ENCODE measurements around the gene MR1.

MR1 gene

GRCh38 chr1:181088079-181089016, 54.6 kb downstream of the MR1 start, which contains the start of gene IER5:
TSS of gene IER5 (plus strand) at chr1:181088700. CDS start at chr1:181088903, 203 bp downstream.
- Histone ChIP-seq H3K4me3 (ENCODE audit: low read depth, low read length) (peak within 1 kb of the TSS; percentile 60), H3K36me3 (peaks cover 31% of the 10 kb centered on the region), H3K27me3 (ENCODE audit: insufficient read depth, low read depth, severe bottlenecking) (no peaks in the 10 kb centered on the region), H3K9me3 (ENCODE audit: severe bottlenecking) (no peaks in the 10 kb centered on the region), H3K27ac (peak within 1 kb of the TSS; percentile 42; the same call in 1 of the 2 replicates)
- no peak for TF ChIP-seq CTCF (IDR thresholded peaks at IDR 0.05; ENCODE audit: low read depth, low read length)
- peak; percentile 85 for DNase-seq

GRCh38 chr1:181089017-181089675, 55.4 kb downstream of the MR1 start:
- peak overlapping the region; percentile 60 for H3K4me3 ChIP-seq (ENCODE audit: low read depth, low read length)
- no peak for TF ChIP-seq CTCF (IDR thresholded peaks at IDR 0.05; ENCODE audit: low read depth, low read length)
- no peak overlapping the region for H3K27ac ChIP-seq
- H3K9me3 ChIP-seq (ENCODE audit: severe bottlenecking) = no peaks in the 10 kb centered on the region
- no peak for DNase-seq
- peaks cover 31% of the 10 kb centered on the region for H3K36me3 ChIP-seq
- H3K27me3 ChIP-seq (ENCODE audit: insufficient read depth, low read depth, severe bottlenecking) = no peaks in the 10 kb centered on the region

GRCh38 chr1:181089676-181090544, 56.1 kb downstream of the MR1 start:
- Histone ChIP-seq H3K27me3 (ENCODE audit: insufficient read depth, low read depth, severe bottlenecking) (no peaks in the 10 kb centered on the region), H3K36me3 (peaks cover 31% of the 10 kb centered on the region), H3K9me3 (ENCODE audit: severe bottlenecking) (no peaks in the 10 kb centered on the region), H3K27ac (no peak overlapping the region; the same call in 1 of the 2 replicates), H3K4me3 (ENCODE audit: low read depth, low read length) (peak overlapping the region; percentile 60)
- no peak for TF ChIP-seq CTCF (IDR thresholded peaks at IDR 0.05; ENCODE audit: low read depth, low read length)
- DNase-seq = no peak

GRCh38 chr1:181090641-181091126, 56.9 kb downstream of the MR1 start:
- peak overlapping the region; percentile 60 for H3K4me3 ChIP-seq (ENCODE audit: low read depth, low read length)
- DNase-seq = no peak
- no peak for TF ChIP-seq CTCF (IDR thresholded peaks at IDR 0.05; ENCODE audit: low read depth, low read length)
- H3K27ac ChIP-seq = no peak overlapping the region
- no peaks in the 10 kb centered on the region for H3K27me3 ChIP-seq (ENCODE audit: insufficient read depth, low read depth, severe bottlenecking)
- H3K9me3 ChIP-seq (ENCODE audit: severe bottlenecking) = no peaks in the 10 kb centered on the region
- H3K36me3 ChIP-seq = peaks cover 31% of the 10 kb centered on the region

- Histone ChIP-seq H3K27ac (no peak overlapping the region), H3K9me3 (ENCODE audit: severe bottlenecking) (no peaks in the 10 kb centered on the region), H3K36me3 (peaks cover 31% of the 10 kb centered on the region), H3K4me3 (ENCODE audit: low read depth, low read length) (peak overlapping the region; percentile 60; the same call in 1 of the 2 replicates), H3K27me3 (ENCODE audit: insufficient read depth, low read depth, severe bottlenecking) (no peaks in the 10 kb centered on the region)
- TF ChIP-seq CTCF (IDR thresholded peaks at IDR 0.05; ENCODE audit: low read depth, low read length) = no peak
- DNase-seq = no peak
Measured at GRCh38 chr1:181091309-181092040, 57.7 kb downstream of the MR1 start.

Measured in WERI-Rb-1 (cell line).